Measurements from ENCODE around the gene COPG2. TPM values are rescaled to one million over a fixed set of nuclear protein-coding genes. Genes with fewer than 3 reads are reported as not detected.

The COPG2 gene
- total and polyA plus RNA-seq, 2 of the 4 experiments (the other 2 are of a cell fraction): 18.1 to 50.0 TPM

- no CpG with 5 or more reads among the region's 1 CpG for WGBS, 2 experiments (ENCODE audit: extremely low coverage in 2 of 2, insufficient read length in 1 of 2)
- in situ Hi-C loops (cut with MboI; ENCODE audit: low sequenced_read_pairs) (no loop called here), dilution Hi-C loops (cut with HindIII; ENCODE audit: low sequenced_read_pairs, unreplicated experiment) (no loop called here), intact Hi-C loops (cut with micrococcal nuclease) (no loop called here)
- Histone ChIP-seq H2BK15ac (ENCODE audit: low read depth, low read length) (no peak overlapping the region), H2BK5ac (ENCODE audit: low read depth, low read length, poor library complexity, severe bottlenecking) (no peak overlapping the region), H3K36me3 (ENCODE audit: control insufficient read depth, insufficient read depth, low read length) (peaks cover 4% of the 10 kb centered on the region), H2AFZ (replicated peaks; ENCODE audit: low read length, poor library complexity) (no peak overlapping the region), H4K20me1 (ENCODE audit: insufficient read depth, low read length) (no peaks in the 10 kb centered on the region), H3K79me1 (ENCODE audit: low read depth in 1 of 2, low read length in 2 of 2) (no peaks in the 10 kb centered on the region), H3K56ac (ENCODE audit: extremely low read depth, insufficient read depth, low read length) (no peak overlapping the region), H2BK120ac (ENCODE audit: low read depth, low read length) (no peak overlapping the region), H3K14ac (replicated peaks; ENCODE audit: low read depth, low read length) (no peak overlapping the region), H4K8ac (ENCODE audit: low read depth in 2 of 2, low read length in 2 of 2) (no peak overlapping the region), H3K4me3 (ENCODE audit: insufficient read depth, low read depth, low read length) (no peak overlapping the region), H3K4ac (ENCODE audit: low read depth, low read length) (no peak overlapping the region), H2AK5ac (ENCODE audit: low read depth, low read length) (no peak overlapping the region), H3K23ac (ENCODE audit: low read depth, low read length) (no peak overlapping the region), H3K9ac (ENCODE audit: low read depth, low read length) (no peak overlapping the region), H2AK9ac (replicated peaks; ENCODE audit: low read depth, low read length, poor library complexity) (no peak overlapping the region), H4K5ac (ENCODE audit: low read depth, low read length) (no peak overlapping the region), H3K27me3 (ENCODE audit: control insufficient read depth, insufficient read depth, low read length) (no peaks in the 10 kb centered on the region), H3K4me1 (ENCODE audit: control insufficient read depth, insufficient read depth, low read length) (no peaks in the 10 kb centered on the region), H3K27ac (ENCODE audit: insufficient read depth, low read length) (no peak overlapping the region), H3K4me2 (ENCODE audit: low read depth, low read length) (no peak overlapping the region), H4K91ac (ENCODE audit: insufficient read depth, low read depth, low read length) (no peak overlapping the region), H3K9me3 (ENCODE audit: control insufficient read depth, insufficient read depth, low read length) (no peaks in the 10 kb centered on the region), H3K9me1 (ENCODE audit: insufficient read depth, low read length) (no peaks in the 10 kb centered on the region), H3K18ac (ENCODE audit: low read depth, low read length) (no peak overlapping the region), H2BK20ac (ENCODE audit: low read depth, low read length) (no peak overlapping the region)
- no peak for DNase-seq
- ChIA-PET POLR2A (ENCODE audit: unreplicated experiment) (no interaction called here), CTCF (no interaction called here)
- TF ChIP-seq MAFK (IDR thresholded peaks at IDR 0.05; ENCODE audit: low read depth, low read length): no peak
- no peak for TF ChIP-seq ELK1 (IDR thresholded peaks at IDR 0.05; ENCODE audit: borderline replicate concordance, low read depth, low read length)
- TF ChIP-seq RCOR1 (IDR thresholded peaks at IDR 0.05; ENCODE audit: insufficient replicate concordance, low read length): no peak
- TF ChIP-seq RFX5 (IDR thresholded peaks at IDR 0.05; ENCODE audit: low read depth, low read length): no peak
- no peak for TF ChIP-seq CEBPB (IDR thresholded peaks at IDR 0.05; ENCODE audit: low read depth, low read length)
- TF ChIP-seq BHLHE40 (IDR thresholded peaks at IDR 0.05; ENCODE audit: low read depth, low read length): no peak
- TF ChIP-seq FOS (IDR thresholded peaks at IDR 0.05; ENCODE audit: low read depth, low read length): no peak
- TF ChIP-seq SMC3 (IDR thresholded peaks at IDR 0.05; ENCODE audit: low read depth, low read length): no peak
- TF ChIP-seq NFE2L2 (IDR thresholded peaks at IDR 0.05; ENCODE audit: low read depth, low read length): no peak
- no peak for TF ChIP-seq MXI1 (IDR thresholded peaks at IDR 0.05; ENCODE audit: borderline replicate concordance, low read depth, low read length)
- TF ChIP-seq POLR2A (IDR thresholded peaks at IDR 0.05; ENCODE audit: low read depth, low read length): no peak
- TF ChIP-seq MAZ (IDR thresholded peaks at IDR 0.05; ENCODE audit: borderline replicate concordance, low read depth, low read length): no peak
- BruUV-seq (replicated peaks): no TSS peak
- no peak for ATAC-seq (ENCODE audit: low read depth)
Observed at GRCh38 chr7:130641040-130641439, 27.5 kb downstream of the COPG2 start.
